Suprapubic skin (tissue), 4 donors: ENCODE data around the gene CCDC14. TPM values are rescaled to one million over a fixed set of nuclear protein-coding genes. Genes with fewer than 3 reads are reported as not detected.
A peak's percentile ranks its signal among the peaks of the same experiment; 100 is the strongest.

ENCODE experiments used
- DNase-seq, 2 donors: peaks; one replicate each; pipeline ENCODE4 v3.0.0-alpha.2; 2019; ENCODE audit warnings: low spot score in 2 of 2
- H3K27ac ChIP-seq: fragments of 200-600 bp; sonication (generic); one replicate; pipeline ENCODE4 v1.5.1; 2019
- H3K27me3 ChIP-seq: fragments of 200-600 bp; sonication (generic); one replicate; pipeline ENCODE4 v1.5.1; 2019
- H3K36me3 ChIP-seq: fragments of 200-600 bp; sonication (generic); one replicate; pipeline ENCODE4 v1.5.1; 2019
- H3K4me1 ChIP-seq: fragments of 200-600 bp; sonication (generic); one replicate; pipeline ENCODE4 v1.5.1; 2019
- H3K4me3 ChIP-seq: fragments of 200-600 bp; sonication (generic); one replicate; pipeline ENCODE4 v1.5.1; 2019; ENCODE audit warnings: mild to moderate bottlenecking
- H3K9me3 ChIP-seq: fragments of 200-600 bp; sonication (generic); one replicate; pipeline ENCODE4 v1.5.1; 2019
- EP300 ChIP-seq: sonication (generic); formaldehyde crosslinking; IDR thresholded peaks from one replicate; pipeline ENCODE4 v1.6.1; 2017; ENCODE audit warnings: antibody characterized with exemption
- POLR2A ChIP-seq, 2 donors: fragments of 450-650 bp; IDR thresholded peaks; one replicate each; pipeline ENCODE4 v1.6.1; 2017; ENCODE audit warnings: antibody characterized with exemption in 2 of 2, mild to moderate bottlenecking in 2 of 2, moderate library complexity in 2 of 2
- POLR2AphosphoS5 ChIP-seq, 3 donors: sonication (generic); formaldehyde crosslinking; IDR thresholded peaks; one replicate each; pipeline ENCODE4 v1.6.1; 2017; ENCODE audit warnings: antibody characterized with exemption in 3 of 3
- WGBS: methylation state at CpG from one replicate; pipeline ENCODE4 v1.1.5; 2018; 5-methylcytosine and 5-hydroxymethylcytosine counted together
- total RNA-seq, 4 donors: library from RNA; depleted of rRNA; stranded (reverse); fragments of >200 nt; gene quantifications; one replicate each; pipeline ENCODE4 v1.1.0, GENCODE V29; 2016
- TF ChIP-seq, protein P1 (sequence below), 2 donors: fragments of 200-600 bp in 1 of 2; fragments of 450-650 bp in 1 of 2; sonication (generic) in 1 of 2; IDR thresholded peaks; one replicate each; pipeline ENCODE4 v1.5.1; 2016 to 2019; ENCODE audit warnings: antibody characterized with exemption in 2 of 2, mild to moderate bottlenecking in 1 of 2, moderate library complexity in 1 of 2

CCDC14 gene
- total RNA-seq, 4 donors from 2014 or later, result 10.8 to 73.5 (median 28.0) TPM

DNA sequence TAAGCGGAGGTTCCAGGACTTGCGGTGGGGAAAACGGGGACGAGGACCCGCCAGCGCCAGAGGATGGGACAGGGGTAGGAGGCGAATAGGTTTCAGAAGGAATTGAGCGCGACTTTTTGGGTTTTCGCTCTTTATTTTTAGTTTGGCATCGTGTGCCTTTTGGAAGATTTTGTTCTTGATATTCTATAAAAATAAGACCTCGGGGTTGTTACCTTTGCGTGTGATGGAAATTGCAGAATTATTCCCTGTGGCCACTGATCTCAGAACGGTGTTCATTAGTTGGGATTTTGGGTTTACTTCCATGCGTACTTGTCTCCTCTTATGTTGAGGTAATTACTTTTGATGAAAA, 453 bp upstream of the CCDC14 start:
- Histone ChIP-seq H3K9me3 (no peaks in the 10 kb centered on the region), H3K4me3 (peak overlapping the region; percentile 91), H3K27me3 (no peaks in the 10 kb centered on the region), H3K4me1 (peaks cover 24% of the 10 kb centered on the region), H3K27ac (peak overlapping the region; percentile 84), H3K36me3 (no peaks in the 10 kb centered on the region)
- TF ChIP-seq, protein P1, sequence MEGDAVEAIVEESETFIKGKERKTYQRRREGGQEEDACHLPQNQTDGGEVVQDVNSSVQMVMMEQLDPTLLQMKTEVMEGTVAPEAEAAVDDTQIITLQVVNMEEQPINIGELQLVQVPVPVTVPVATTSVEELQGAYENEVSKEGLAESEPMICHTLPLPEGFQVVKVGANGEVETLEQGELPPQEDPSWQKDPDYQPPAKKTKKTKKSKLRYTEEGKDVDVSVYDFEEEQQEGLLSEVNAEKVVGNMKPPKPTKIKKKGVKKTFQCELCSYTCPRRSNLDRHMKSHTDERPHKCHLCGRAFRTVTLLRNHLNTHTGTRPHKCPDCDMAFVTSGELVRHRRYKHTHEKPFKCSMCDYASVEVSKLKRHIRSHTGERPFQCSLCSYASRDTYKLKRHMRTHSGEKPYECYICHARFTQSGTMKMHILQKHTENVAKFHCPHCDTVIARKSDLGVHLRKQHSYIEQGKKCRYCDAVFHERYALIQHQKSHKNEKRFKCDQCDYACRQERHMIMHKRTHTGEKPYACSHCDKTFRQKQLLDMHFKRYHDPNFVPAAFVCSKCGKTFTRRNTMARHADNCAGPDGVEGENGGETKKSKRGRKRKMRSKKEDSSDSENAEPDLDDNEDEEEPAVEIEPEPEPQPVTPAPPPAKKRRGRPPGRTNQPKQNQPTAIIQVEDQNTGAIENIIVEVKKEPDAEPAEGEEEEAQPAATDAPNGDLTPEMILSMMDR (IDR thresholded peaks at IDR 0.05), result no peak
- TF ChIP-seq POLR2AphosphoS5 (IDR thresholded peaks at IDR 0.05) (no peak), POLR2A (IDR thresholded peaks at IDR 0.05) (no peak), EP300 (no peak)
- WGBS, result 4% methylated on average over 15 of the region's 15 CpGs
- DNase-seq, result no peak

DNA sequence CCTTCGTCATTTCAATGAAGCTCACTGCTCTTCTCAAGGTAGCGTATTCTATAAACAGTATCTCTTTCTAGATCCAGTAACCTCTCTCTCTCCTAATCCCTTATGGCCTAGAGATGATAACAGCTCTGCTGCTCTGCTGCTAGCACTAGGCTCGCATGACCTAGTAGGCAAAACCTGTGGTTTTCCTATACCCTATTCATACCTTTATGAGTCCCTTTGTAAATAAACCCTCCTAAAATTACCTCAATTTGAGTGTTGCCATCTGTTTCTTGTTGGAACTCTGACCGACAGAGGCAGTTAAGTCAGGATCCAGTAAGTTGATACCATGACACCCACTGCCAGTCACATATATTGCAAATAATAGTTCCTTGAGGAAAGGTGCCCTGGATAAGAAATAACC, 7.3 kb downstream of the CCDC14 start:
- WGBS, result 92% methylated on average over 4 of the region's 4 CpGs
- H3K4me1 ChIP-seq, result peaks cover 7% of the 10 kb centered on the region
- no peak overlapping the region for H3K27ac ChIP-seq
- DNase-seq, result no peak
- TF ChIP-seq POLR2A (IDR thresholded peaks at IDR 0.05), result no peak
- TF ChIP-seq POLR2AphosphoS5 (IDR thresholded peaks at IDR 0.05), result no peak
- no peak for TF ChIP-seq EP300
- TF ChIP-seq, protein P1 (IDR thresholded peaks at IDR 0.05), result no peak
- H3K27me3 ChIP-seq, result no peaks in the 10 kb centered on the region
- H3K36me3 ChIP-seq, result peaks cover 37% of the 10 kb centered on the region
- no peak overlapping the region for H3K4me3 ChIP-seq
- H3K9me3 ChIP-seq, result no peaks in the 10 kb centered on the region

DNA sequence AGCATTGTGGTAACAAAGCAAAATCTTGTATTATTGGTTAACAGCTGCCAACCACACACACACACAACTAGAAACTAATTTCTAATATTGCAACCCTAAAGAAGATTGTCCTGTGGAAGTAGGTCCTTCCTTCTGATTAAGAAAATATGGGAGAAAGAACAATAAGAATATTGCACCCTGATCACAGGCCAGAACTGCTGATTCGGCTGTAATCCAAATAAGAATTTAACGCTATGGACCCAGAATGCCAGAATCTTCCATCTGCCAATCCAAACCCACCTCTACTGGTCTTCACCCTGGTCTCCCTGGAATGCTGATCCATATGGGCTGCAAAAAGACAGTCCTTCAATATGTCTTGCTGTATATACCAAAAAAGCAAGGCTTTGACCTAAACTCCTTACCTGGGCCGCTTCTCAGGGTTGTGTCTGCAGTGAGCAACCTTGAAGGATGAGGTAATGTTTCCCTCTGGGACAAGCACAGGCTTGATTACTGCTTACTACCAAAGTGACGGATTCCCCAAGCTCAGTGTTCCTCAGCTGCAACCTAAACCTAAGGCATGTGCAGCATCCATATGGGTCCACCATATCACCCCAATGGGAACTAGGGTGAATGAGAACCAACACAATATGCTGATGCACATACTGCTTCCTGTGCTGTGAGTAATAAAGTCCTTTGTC, 8.0 kb downstream of the CCDC14 start:
- DNase-seq, result no peak
- Histone ChIP-seq H3K36me3 (peaks cover 44% of the 10 kb centered on the region), H3K27me3 (no peaks in the 10 kb centered on the region), H3K9me3 (no peaks in the 10 kb centered on the region), H3K4me3 (no peak overlapping the region), H3K4me1 (peaks cover 3% of the 10 kb centered on the region), H3K27ac (no peak overlapping the region)
- WGBS, result 93% methylated on average over 3 of the region's 4 CpGs
- TF ChIP-seq EP300 (no peak), POLR2A (IDR thresholded peaks at IDR 0.05) (no peak), POLR2AphosphoS5 (IDR thresholded peaks at IDR 0.05) (no peak)
- TF ChIP-seq, protein P1 (IDR thresholded peaks at IDR 0.05), result no peak

DNA sequence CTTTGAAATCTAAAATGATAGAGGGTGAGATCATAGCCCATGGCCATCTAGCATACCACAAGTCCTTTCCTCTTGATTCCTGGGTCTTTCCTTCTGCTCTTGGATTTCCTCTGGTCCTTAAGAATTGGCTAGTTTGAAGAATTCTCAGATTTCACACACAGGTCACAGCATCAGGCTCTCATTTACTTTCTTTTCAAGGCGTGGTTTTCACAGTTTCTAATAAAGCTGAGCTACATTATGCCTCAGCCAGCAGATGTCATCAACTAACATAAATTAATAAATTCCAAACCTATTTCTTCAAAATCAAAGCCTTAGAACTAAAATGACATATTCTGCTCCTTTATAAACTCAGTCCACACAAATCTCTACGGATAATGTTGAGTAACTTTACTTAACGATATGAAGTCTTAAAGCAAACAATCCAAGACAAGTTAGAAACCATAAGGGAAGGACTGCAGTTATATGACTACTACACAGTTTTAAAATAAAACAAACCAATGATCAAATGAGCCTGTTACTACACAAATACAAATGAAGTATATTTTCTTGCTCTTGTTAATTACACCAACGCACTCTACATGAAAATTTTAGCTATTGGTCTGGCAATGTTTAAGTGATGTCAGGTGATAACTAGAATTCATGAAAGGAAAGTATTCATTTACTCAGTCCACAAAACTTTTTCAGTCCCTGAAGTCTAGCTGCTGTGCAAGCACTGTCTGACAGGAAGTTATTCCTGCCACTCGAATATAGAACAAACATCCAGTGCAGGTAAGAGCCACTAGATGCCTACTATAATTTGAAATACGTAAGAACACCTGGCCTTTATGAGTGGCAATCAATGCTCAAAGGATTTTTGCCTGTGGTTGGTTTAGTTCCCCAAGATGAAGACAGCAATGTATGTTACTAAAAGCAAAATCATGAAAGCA, 9.2 kb downstream of the CCDC14 start:
- peaks cover 3% of the 10 kb centered on the region for H3K4me1 ChIP-seq
- no peaks in the 10 kb centered on the region for H3K27me3 ChIP-seq
- no peaks in the 10 kb centered on the region for H3K9me3 ChIP-seq
- H3K27ac ChIP-seq, result no peak overlapping the region
- no peak overlapping the region for H3K4me3 ChIP-seq
- 74% methylated on average over 6 of the region's 6 CpGs for WGBS
- DNase-seq, result no peak
- TF ChIP-seq EP300 (no peak), POLR2AphosphoS5 (IDR thresholded peaks at IDR 0.05) (no peak), POLR2A (IDR thresholded peaks at IDR 0.05) (no peak)
- TF ChIP-seq, protein P1 (IDR thresholded peaks at IDR 0.05), result no peak
- peaks cover 50% of the 10 kb centered on the region for H3K36me3 ChIP-seq

DNA sequence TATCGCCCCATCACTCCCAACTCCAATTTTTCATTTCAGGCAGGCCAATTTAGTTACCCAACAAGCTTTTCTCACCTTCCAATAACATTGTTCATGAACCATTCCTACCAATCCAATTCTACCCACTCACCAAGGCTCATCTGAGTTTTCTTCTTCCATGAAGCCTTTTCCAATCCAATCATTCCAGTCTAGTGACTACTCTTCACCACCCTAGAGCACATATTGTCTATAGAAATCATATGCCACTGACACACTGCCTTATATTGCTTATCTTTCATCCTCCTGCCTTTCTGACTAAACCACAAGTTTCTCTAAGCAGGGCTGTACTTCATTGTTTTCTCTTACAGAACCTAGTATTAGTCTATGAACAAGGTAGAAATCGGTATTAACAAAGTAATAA, 11.4 kb downstream of the CCDC14 start:
- TF ChIP-seq POLR2AphosphoS5 (IDR thresholded peaks at IDR 0.05) (no peak), POLR2A (IDR thresholded peaks at IDR 0.05) (no peak), EP300 (no peak)
- TF ChIP-seq, protein P1 (IDR thresholded peaks at IDR 0.05), result no peak
- Histone ChIP-seq H3K36me3 (peaks cover 41% of the 10 kb centered on the region), H3K4me1 (peaks cover 3% of the 10 kb centered on the region), H3K27me3 (no peaks in the 10 kb centered on the region), H3K27ac (no peak overlapping the region), H3K4me3 (no peak overlapping the region), H3K9me3 (no peaks in the 10 kb centered on the region)
- DNase-seq, result no peak
- 94% methylated on average over 2 of the region's 2 CpGs for WGBS
